Measurements from ENCODE around the gene NUCKS1. TPM values are rescaled to one million over a fixed set of nuclear protein-coding genes. Genes with fewer than 3 reads are reported as not detected.

NUCKS1 gene
- total RNA-seq, 2 donors from 2014 or later = 68.7 to 73.2 TPM

DNA sequence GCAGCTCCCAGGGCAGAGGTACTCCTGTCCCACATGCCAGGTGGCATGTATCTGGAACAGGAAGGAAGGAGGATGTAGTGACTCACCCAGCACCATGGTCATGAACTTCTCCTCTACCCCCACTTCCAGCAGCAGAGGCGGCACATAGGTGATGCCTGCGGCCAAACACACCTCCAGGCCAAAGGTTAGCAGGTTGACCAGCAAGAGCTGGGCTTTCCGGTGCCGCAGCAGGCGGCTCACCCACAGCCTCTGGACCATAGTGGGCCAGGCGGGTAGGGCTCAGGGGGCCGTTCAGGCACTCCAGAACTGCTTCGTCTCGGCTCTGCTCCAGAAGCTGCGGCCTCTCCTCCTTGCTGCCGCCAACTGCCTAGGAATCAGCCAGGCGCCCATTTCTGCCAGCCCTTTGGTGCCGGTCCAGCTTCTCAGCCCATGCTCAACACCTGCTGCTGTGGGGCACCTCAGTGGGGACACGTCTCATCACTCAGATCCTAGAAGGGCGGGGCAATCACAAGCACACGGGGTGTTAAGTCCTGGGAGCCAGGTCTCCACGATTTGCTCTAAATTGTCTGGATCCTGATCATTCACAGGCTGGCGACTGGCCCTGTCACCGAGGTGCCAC lies 85.5 kb downstream of the NUCKS1 start:
- H3K9me3 ChIP-seq (ENCODE audit: control insufficient read depth, low read length, poor library complexity, severe bottlenecking) = no peaks in the 10 kb centered on the region
- H3K4me1 Mint-ChIP-seq = peaks cover 5% of the 10 kb centered on the region
- DNase-seq (no peak), ATAC-seq (no peak)
- H3K36me3 Mint-ChIP-seq (ENCODE audit: low read depth) = no peaks in the 10 kb centered on the region
- peaks cover 38% of the 10 kb centered on the region for H3K27me3 Mint-ChIP-seq
- H3K4me3 Mint-ChIP-seq = no peak overlapping the region
- no peak overlapping the region for H3K27ac Mint-ChIP-seq

DNA sequence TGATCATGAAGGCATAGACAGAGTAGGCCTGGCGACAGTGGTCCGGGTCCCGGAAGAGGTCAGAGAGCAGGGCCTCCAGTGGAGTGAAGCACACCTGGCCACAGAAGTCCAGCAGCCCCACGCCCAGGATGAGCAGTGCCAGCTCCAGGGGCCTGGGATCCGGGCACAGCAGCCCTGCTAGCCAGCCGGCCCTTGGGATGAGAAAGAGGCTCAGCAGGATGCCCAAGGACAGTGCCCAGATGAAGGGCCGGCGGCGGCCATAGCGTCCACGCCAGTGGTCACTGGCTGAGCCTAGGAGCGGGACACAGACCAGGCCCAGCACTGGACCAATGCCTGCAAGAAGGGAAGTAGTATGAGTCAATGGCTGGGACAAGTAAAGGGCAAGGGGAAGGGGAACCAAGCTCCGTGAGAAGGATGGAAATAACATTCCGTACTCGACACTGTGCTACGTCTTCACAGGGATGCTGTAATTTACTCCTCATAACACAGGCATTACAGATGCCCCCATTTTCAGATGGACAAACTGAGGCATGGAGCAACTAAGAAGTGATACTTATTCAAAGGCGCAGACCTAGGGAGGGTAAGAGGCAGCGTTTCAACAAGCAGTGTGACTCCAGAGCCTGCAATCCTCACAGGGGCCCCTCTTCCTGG lies 86.6 kb downstream of the NUCKS1 start:
- peaks cover 32% of the 10 kb centered on the region for H3K27me3 Mint-ChIP-seq
- no peak overlapping the region for H3K27ac Mint-ChIP-seq
- DNase-seq (no peak), ATAC-seq (no peak)
- peaks cover 7% of the 10 kb centered on the region for H3K4me1 Mint-ChIP-seq
- no peaks in the 10 kb centered on the region for H3K9me3 ChIP-seq (ENCODE audit: control insufficient read depth, low read length, poor library complexity, severe bottlenecking)
- H3K36me3 Mint-ChIP-seq (ENCODE audit: low read depth) = no peaks in the 10 kb centered on the region
- no peak overlapping the region for H3K4me3 Mint-ChIP-seq

Other genes with a start within 250 kb of the NUCKS1 start
- gene CDK18, start 245.5 kb downstream of the NUCKS1 start, total RNA-seq = 1 to 10 TPM in 1 of 2 donors, under 1 TPM in 1; 0.94 to 1.7 TPM
- gene ELK4, start 118.2 kb downstream of the NUCKS1 start, total RNA-seq = 100 to 1,000 TPM in 1 of 2 donors, 10 to 100 TPM in 1; 92.8 to 100 TPM
- 1 to 10 TPM in 1 of 2 donors, under 1 TPM in 1; 0.80 to 1.7 TPM for gene SLC45A3, start 69.7 kb downstream of the NUCKS1 start, total RNA-seq
- gene RAB29, start 25.3 kb upstream of the NUCKS1 start, total RNA-seq = 10 to 100 TPM; 30.5 to 38.2 TPM
- gene SLC41A1, start 63.0 kb upstream of the NUCKS1 start, total RNA-seq = 10 to 100 TPM; 33.5 to 36.2 TPM
- 1 to 10 TPM; 1.1 to 1.9 TPM for gene PM20D1, start 100.0 kb upstream of the NUCKS1 start, total RNA-seq
- gene SLC26A9, start 193.3 kb upstream of the NUCKS1 start, total RNA-seq = not detected

All from T-helper 17 cell (primary cell).